H9 (cell line): Measurements from ENCODE around the gene PDGFRB. TPM values are rescaled to one million over a fixed set of nuclear protein-coding genes. Genes with fewer than 3 reads are reported as not detected.

ENCODE experiments used
- DNase-seq: peaks from one replicate; pipeline ENCODE4 v3.0.0-alpha.2; 2017
- H2AFZ ChIP-seq: one replicate; pipeline ENCODE4 v1.6.1; 2013; ENCODE audit warnings: mild to moderate bottlenecking, low read length, control low read depth, moderate library complexity
- H2AK5ac ChIP-seq: 2 replicates; pipeline ENCODE4 v1.6.1; 2013; ENCODE audit warnings: low read length, control low read depth, mixed read lengths; ENCODE audit not compliant: insufficient read length
- H2BK120ac ChIP-seq: one replicate; pipeline ENCODE4 v1.6.1; 2013; ENCODE audit warnings: low read depth, mild to moderate bottlenecking, low read length, control low read depth, inconsistent platforms; ENCODE audit not compliant: poor library complexity, severe bottlenecking
- H2BK12ac ChIP-seq: 2 replicates; pipeline ENCODE4 v1.6.1; 2013; ENCODE audit warnings: low read length, control low read depth, mixed read lengths, low read depth; ENCODE audit not compliant: insufficient read length
- H2BK15ac ChIP-seq: 2 replicates; pipeline ENCODE4 v1.6.1; 2013; ENCODE audit warnings: low read depth, low read length, control low read depth
- H2BK20ac ChIP-seq: one replicate; pipeline ENCODE4 v1.6.1; 2013; ENCODE audit warnings: low read depth, mild to moderate bottlenecking, low read length, control low read depth, inconsistent platforms; ENCODE audit not compliant: poor library complexity, severe bottlenecking
- H2BK5ac ChIP-seq: 2 replicates; pipeline ENCODE4 v1.6.1; 2013; ENCODE audit warnings: low read length, control low read depth, mixed read lengths; ENCODE audit not compliant: insufficient read length
- H3K14ac ChIP-seq: 2 replicates; pipeline ENCODE4 v1.6.1; 2013; ENCODE audit warnings: low read length, control low read depth; ENCODE audit not compliant: insufficient read depth
- H3K18ac ChIP-seq: 2 replicates; pipeline ENCODE4 v1.6.1; 2013; ENCODE audit warnings: low read depth, mild to moderate bottlenecking, mixed read lengths, low read length, control low read depth; ENCODE audit not compliant: insufficient read length
- H3K23ac ChIP-seq: 2 replicates; pipeline ENCODE4 v1.6.1; 2013; ENCODE audit warnings: low read length, control low read depth, mixed read lengths, low read depth; ENCODE audit not compliant: insufficient read length
- H3K23me2 ChIP-seq: 2 replicates; pipeline ENCODE4 v1.6.1; 2013; ENCODE audit warnings: low read depth, mild to moderate bottlenecking, mixed read lengths, low read length, control low read depth; ENCODE audit not compliant: insufficient read length, poor library complexity, severe bottlenecking
- H3K27ac ChIP-seq: 2 replicates; pipeline ENCODE4 v1.5.1; 2013; ENCODE audit warnings: low read length, control low read depth, mixed read lengths, low read depth; ENCODE audit not compliant: insufficient read length
- H3K27me3 ChIP-seq: 2 replicates; pipeline ENCODE4 v1.6.1; 2013; ENCODE audit warnings: low read length, control low read depth, inconsistent platforms; ENCODE audit not compliant: insufficient read depth
- H3K4ac ChIP-seq: 2 replicates; pipeline ENCODE4 v1.6.1; 2013; ENCODE audit warnings: low read depth, mild to moderate bottlenecking, control low read depth, inconsistent platforms, low read length, moderate library complexity
- H3K4me1 ChIP-seq: 2 replicates; pipeline ENCODE4 v1.6.1; 2013; ENCODE audit warnings: low read length, control low read depth, inconsistent platforms; ENCODE audit not compliant: insufficient read depth
- H3K4me2 ChIP-seq: 2 replicates; pipeline ENCODE4 v1.6.1; 2013; ENCODE audit warnings: low read length, control low read depth, mixed read lengths; ENCODE audit not compliant: insufficient read length, insufficient read depth
- H3K56ac ChIP-seq: 2 replicates; pipeline ENCODE4 v1.6.1; 2013; ENCODE audit warnings: low read depth, mild to moderate bottlenecking, mixed read lengths, low read length, control low read depth; ENCODE audit not compliant: insufficient read length
- H3K79me1 ChIP-seq: 2 replicates; pipeline ENCODE4 v1.6.1; 2013; ENCODE audit warnings: low read depth, mild to moderate bottlenecking, moderate library complexity, low read length, control low read depth, inconsistent platforms; ENCODE audit not compliant: insufficient read depth, poor library complexity, severe bottlenecking
- H3K79me2 ChIP-seq: 2 replicates; pipeline ENCODE4 v1.6.1; 2013; ENCODE audit warnings: low read length, control low read depth, inconsistent platforms; ENCODE audit not compliant: insufficient read depth
- H3K9ac ChIP-seq: 2 replicates; pipeline ENCODE4 v1.6.1; 2013; ENCODE audit warnings: low read length, control low read depth, mixed read lengths; ENCODE audit not compliant: insufficient read length; ENCODE audit errors: extremely low read depth
- H3K9me3 ChIP-seq: one replicate; pipeline ENCODE4 v1.6.1; 2013; ENCODE audit warnings: low read depth, low read length, inconsistent platforms; ENCODE audit not compliant: control insufficient read depth
- H3T11ph ChIP-seq: one replicate; pipeline ENCODE4 v1.6.1; 2013; ENCODE audit warnings: mild to moderate bottlenecking, low read length, control low read depth, inconsistent platforms
- H4K20me1 ChIP-seq: one replicate; pipeline ENCODE4 v1.6.1; 2013; ENCODE audit not compliant: control insufficient read depth, insufficient read length, insufficient read depth
- H4K5ac ChIP-seq: 2 replicates; pipeline ENCODE4 v1.6.1; 2013; ENCODE audit warnings: low read depth, mild to moderate bottlenecking, mixed read lengths, low read length, control low read depth; ENCODE audit not compliant: insufficient read length
- H4K8ac ChIP-seq: replicated peaks from 2 replicates; pipeline ENCODE4 v1.6.1; 2013; ENCODE audit warnings: low read length, control low read depth, mixed read lengths, low read depth; ENCODE audit not compliant: insufficient read length
- H4K91ac ChIP-seq: 2 replicates; pipeline ENCODE4 v1.6.1; 2013; ENCODE audit warnings: low read depth, mild to moderate bottlenecking, moderate library complexity, mixed read lengths, low read length, control low read depth; ENCODE audit not compliant: insufficient read length
- H3K27ac Mint-ChIP-seq, 3 experiments: 2 replicates in 2 of 3; 3 replicates in 1 of 3; pipeline ENCODE4 v1.8.0; 2020 to 2021; ENCODE audit warnings: mixed read lengths in 3 of 3, mild to moderate bottlenecking in 1 of 3, moderate library complexity in 1 of 3
- H3K27me3 Mint-ChIP-seq: 2 replicates; pipeline ENCODE4 v1.8.0; 2021; ENCODE audit warnings: low read depth, mild to moderate bottlenecking, moderate library complexity, mixed read lengths
- H3K36me3 Mint-ChIP-seq, 3 experiments: 2 replicates in 2 of 3; 3 replicates in 1 of 3; pipeline ENCODE4 v1.8.0; 2020 to 2021; ENCODE audit warnings: low read depth in 3 of 3, mixed read lengths in 3 of 3; ENCODE audit not compliant: insufficient read depth in 1 of 3
- H3K4me1 Mint-ChIP-seq, 2 experiments: 2 replicates each; pipeline ENCODE4 v1.8.0; 2020; ENCODE audit warnings: mixed read lengths in 2 of 2
- H3K4me3 Mint-ChIP-seq, 2 experiments: 2 replicates in 1 of 2; 3 replicates in 1 of 2; pipeline ENCODE4 v1.8.0; 2020 to 2021; ENCODE audit warnings: mild to moderate bottlenecking in 2 of 2, mixed read lengths in 2 of 2, moderate library complexity in 1 of 2
- H3K9me3 Mint-ChIP-seq, 2 experiments: 2 replicates in 1 of 2; 3 replicates in 1 of 2; pipeline ENCODE4 v1.8.0; 2020; ENCODE audit warnings: mild to moderate bottlenecking in 2 of 2, mixed read lengths in 2 of 2, moderate library complexity in 1 of 2
- WGBS: extraction: QIAGEN DNeasy Blood & Tissue Kit; methylation state at CpG from one replicate; pipeline ENCODE4 v1.1.7; 2013; ENCODE audit warnings: missing lambda C conversion rate, low lambda C conversion rate, mixed read lengths; ENCODE audit not compliant: insufficient read length; ENCODE audit errors: extremely low coverage; 5-methylcytosine and 5-hydroxymethylcytosine counted together
- total RNA-seq: library from RNA; stranded (reverse); gene quantifications from 2 replicates; pipeline ENCODE4 v1.2.1, GENCODE V29; 2021
- TF ChIP-seq, protein P1 (sequence below): fragments of 200-600 bp; sonication (generic); conservative IDR thresholded peaks from 3 replicates; pipeline ENCODE4 v1.8.0; 2021; ENCODE audit warnings: antibody characterized with exemption, mild to moderate bottlenecking

PDGFRB gene
- total RNA-seq, 1 experiment from 2014 or later: 2.2 TPM

DNA sequence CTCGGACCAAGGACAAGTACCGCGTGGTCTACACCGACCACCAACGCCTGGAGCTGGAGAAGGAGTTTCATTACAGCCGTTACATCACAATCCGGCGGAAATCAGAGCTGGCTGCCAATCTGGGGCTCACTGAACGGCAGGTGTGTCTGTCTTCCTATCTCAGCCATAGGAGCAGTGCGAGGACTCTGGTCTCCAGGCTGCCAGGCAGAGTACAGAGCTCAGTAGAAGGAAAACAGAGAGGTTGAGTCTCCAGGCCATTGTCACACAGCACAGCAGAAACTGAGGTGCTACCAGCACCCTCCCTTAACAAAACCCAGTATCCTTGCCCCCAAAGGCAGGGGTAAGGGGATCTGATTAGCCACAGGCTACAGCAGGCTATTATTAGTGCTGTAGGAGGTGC lies 27.1 kb upstream of the PDGFRB start:
- H2BK15ac ChIP-seq: no peak overlapping the region
- no peak overlapping the region for H3T11ph ChIP-seq
- no peak overlapping the region for H3K18ac ChIP-seq
- H3K27ac ChIP-seq: no peak overlapping the region
- Mint-ChIP-seq H3K36me3 (no peaks in the 10 kb centered on the region; a peak in 1 of 7 replicates), H3K27ac (no peak overlapping the region), H3K27me3 (peaks cover 75% of the 10 kb centered on the region), H3K9me3 (no peaks in the 10 kb centered on the region; a peak in 1 of 5 replicates), H3K4me1 (peaks cover 15 to 20% of the 10 kb centered on the region in 2 experiments), H3K4me3 (no peak overlapping the region)
- DNase-seq: no peak
- no peaks in the 10 kb centered on the region for H3K9me3 ChIP-seq
- no peak overlapping the region for H4K91ac ChIP-seq
- no peak overlapping the region for H3K56ac ChIP-seq
- no peak overlapping the region for H2AFZ ChIP-seq
- H3K23ac ChIP-seq: no peak overlapping the region
- H3K4ac ChIP-seq: no peak overlapping the region
- no peak overlapping the region for H4K8ac ChIP-seq
- H3K4me1 ChIP-seq: peaks cover 5% of the 10 kb centered on the region; the same call in 1 of the 2 replicates
- no peak overlapping the region for H2BK12ac ChIP-seq
- no peak overlapping the region for H2BK20ac ChIP-seq
- H2AK5ac ChIP-seq: no peak overlapping the region
- no peak overlapping the region for H2BK120ac ChIP-seq
- no peak overlapping the region for H3K4me2 ChIP-seq
- WGBS: no CpG with 5 or more reads among the region's 10 CpGs
- H3K79me2 ChIP-seq: no peaks in the 10 kb centered on the region
- TF ChIP-seq, protein P1, sequence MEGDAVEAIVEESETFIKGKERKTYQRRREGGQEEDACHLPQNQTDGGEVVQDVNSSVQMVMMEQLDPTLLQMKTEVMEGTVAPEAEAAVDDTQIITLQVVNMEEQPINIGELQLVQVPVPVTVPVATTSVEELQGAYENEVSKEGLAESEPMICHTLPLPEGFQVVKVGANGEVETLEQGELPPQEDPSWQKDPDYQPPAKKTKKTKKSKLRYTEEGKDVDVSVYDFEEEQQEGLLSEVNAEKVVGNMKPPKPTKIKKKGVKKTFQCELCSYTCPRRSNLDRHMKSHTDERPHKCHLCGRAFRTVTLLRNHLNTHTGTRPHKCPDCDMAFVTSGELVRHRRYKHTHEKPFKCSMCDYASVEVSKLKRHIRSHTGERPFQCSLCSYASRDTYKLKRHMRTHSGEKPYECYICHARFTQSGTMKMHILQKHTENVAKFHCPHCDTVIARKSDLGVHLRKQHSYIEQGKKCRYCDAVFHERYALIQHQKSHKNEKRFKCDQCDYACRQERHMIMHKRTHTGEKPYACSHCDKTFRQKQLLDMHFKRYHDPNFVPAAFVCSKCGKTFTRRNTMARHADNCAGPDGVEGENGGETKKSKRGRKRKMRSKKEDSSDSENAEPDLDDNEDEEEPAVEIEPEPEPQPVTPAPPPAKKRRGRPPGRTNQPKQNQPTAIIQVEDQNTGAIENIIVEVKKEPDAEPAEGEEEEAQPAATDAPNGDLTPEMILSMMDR: no peak
- no peaks in the 10 kb centered on the region for H3K23me2 ChIP-seq
- H3K9ac ChIP-seq: no peak overlapping the region
- no peaks in the 10 kb centered on the region for H4K20me1 ChIP-seq
- H4K5ac ChIP-seq: no peak overlapping the region
- peaks cover 6% of the 10 kb centered on the region; the same call in 1 of the 2 replicates for H3K27me3 ChIP-seq
- H2BK5ac ChIP-seq: no peak overlapping the region
- no peak overlapping the region for H3K14ac ChIP-seq
- H3K79me1 ChIP-seq: no peaks in the 10 kb centered on the region
